Measurements from ENCODE around the gene TBCB.

- no peak for TF ChIP-seq CTCF (IDR thresholded peaks at IDR 0.05)
- no peak for TF ChIP-seq POLR2AphosphoS5 (IDR thresholded peaks at IDR 0.05)
- TF ChIP-seq POLR2A (IDR thresholded peaks at IDR 0.05): no peak
Measured at GRCh38 chr19:36152019-36152351, 36.7 kb downstream of the TBCB start.
